ENCODE data around the gene MDP1.

MDP1 gene

GRCh38 chr14:24204163-24205146 lies 11.4 kb downstream of the MDP1 start:
- TF ChIP-seq GATA3 (IDR thresholded peaks at IDR 0.05; ENCODE audit: low read depth, low read length) (no peak), GATA2 (IDR thresholded peaks at IDR 0.05; ENCODE audit: low read depth, low read length) (no peak)

GRCh38 chr14:24198814-24199524 lies 16.9 kb downstream of the MDP1 start:
- TF ChIP-seq GATA2 (IDR thresholded peaks at IDR 0.05; ENCODE audit: low read depth, low read length) (no peak), GATA3 (IDR thresholded peaks at IDR 0.05; ENCODE audit: low read depth, low read length) (no peak)

- TF ChIP-seq GATA2 (IDR thresholded peaks at IDR 0.05; ENCODE audit: low read depth, low read length) (no peak), GATA3 (IDR thresholded peaks at IDR 0.05; ENCODE audit: low read depth, low read length) (no peak)
Measured at GRCh38 chr14:24197056-24197450, 18.8 kb downstream of the MDP1 start.

- TF ChIP-seq GATA3 (IDR thresholded peaks at IDR 0.05; ENCODE audit: low read depth, low read length) (no peak), GATA2 (IDR thresholded peaks at IDR 0.05; ENCODE audit: low read depth, low read length) (no peak)
Measured at GRCh38 chr14:24196071-24197055, 19.5 kb downstream of the MDP1 start.

GRCh38 chr14:24195186-24196070 lies 20.4 kb downstream of the MDP1 start, which contains the start of gene TM9SF1:
TM9SF1 (minus strand) TSS chr14:24195441; CDS start chr14:24195019, 422 bp downstream.
- TF ChIP-seq GATA3 (IDR thresholded peaks at IDR 0.05; ENCODE audit: low read depth, low read length) = no peak

GRCh38 chr14:24194873-24195185 lies 21.0 kb downstream of the MDP1 start:
- no peak for TF ChIP-seq GATA3 (IDR thresholded peaks at IDR 0.05; ENCODE audit: low read depth, low read length)
- no peak for TF ChIP-seq GATA2 (IDR thresholded peaks at IDR 0.05; ENCODE audit: low read depth, low read length)

GRCh38 chr14:24194186-24194872 lies 21.5 kb downstream of the MDP1 start:
- TF ChIP-seq GATA3 (IDR thresholded peaks at IDR 0.05; ENCODE audit: low read depth, low read length) = no peak
- no peak for TF ChIP-seq GATA2 (IDR thresholded peaks at IDR 0.05; ENCODE audit: low read depth, low read length)

GRCh38 chr14:24192933-24193332 lies 22.9 kb downstream of the MDP1 start:
- TF ChIP-seq GATA2 (IDR thresholded peaks at IDR 0.05; ENCODE audit: low read depth, low read length) (no peak), GATA3 (IDR thresholded peaks at IDR 0.05; ENCODE audit: low read depth, low read length) (no peak)

GRCh38 chr14:24190416-24190815 lies 25.4 kb downstream of the MDP1 start:
- TF ChIP-seq GATA3 (IDR thresholded peaks at IDR 0.05; ENCODE audit: low read depth, low read length) = no peak
- no peak for TF ChIP-seq GATA2 (IDR thresholded peaks at IDR 0.05; ENCODE audit: low read depth, low read length)

- TF ChIP-seq GATA3 (IDR thresholded peaks at IDR 0.05; ENCODE audit: low read depth, low read length) (no peak), GATA2 (IDR thresholded peaks at IDR 0.05; ENCODE audit: low read depth, low read length) (no peak)
Measured at GRCh38 chr14:24189460-24189859, 26.4 kb downstream of the MDP1 start.

GRCh38 chr14:24189059-24189375 lies 26.8 kb downstream of the MDP1 start:
- TF ChIP-seq GATA3 (IDR thresholded peaks at IDR 0.05; ENCODE audit: low read depth, low read length) (no peak), GATA2 (IDR thresholded peaks at IDR 0.05; ENCODE audit: low read depth, low read length) (no peak)

GRCh38 chr14:24188251-24189058 lies 27.4 kb downstream of the MDP1 start, which contains the start of gene IPO4:
IPO4 (minus strand) TSS chr14:24188816; CDS start chr14:24188787, 29 bp downstream.
- TF ChIP-seq GATA3 (IDR thresholded peaks at IDR 0.05; ENCODE audit: low read depth, low read length) = no peak
- TF ChIP-seq GATA2 (IDR thresholded peaks at IDR 0.05; ENCODE audit: low read depth, low read length) = 0 out of 2 replicates have a peak, but pooled peaks have one; percentile 18

All from SH-SY5Y (cell line).